HCT116 (cell line): Measurements from ENCODE around the gene ATF6B. TPM values are rescaled to one million over a fixed set of nuclear protein-coding genes. Genes with fewer than 3 reads are reported as not detected.

ENCODE experiments used
- ATAC-seq: fragments of 200-7000 bp; cut with Tn5 transposase; 2 replicates; pipeline ENCODE4 v1.9.1; 2020; ENCODE audit warnings: mild to moderate bottlenecking, moderate library complexity
- BruUV-seq: library from RNA; stranded (reverse); fragments of 400-500 nt; replicated peaks from 2 replicates; lab custom pipeline; 2021; lab: Mats Ljungman, UMichigan
- CTCF ChIA-PET: fragments of 300-600 bp; sonication (Branson Sonifier 250); formaldehyde crosslinking; loops from one replicate; lab custom pipeline; 2021; ENCODE audit warnings: antibody characterized with exemption; lab: Charles Lee
- POLR2A ChIA-PET: fragments of 300-600, 350-600 bp; sonication (Branson Sonifier 250); formaldehyde crosslinking; loops from one replicate; lab custom pipeline; 2021; ENCODE audit warnings: antibody characterized with exemption; lab: Charles Lee
- RAD21 ChIA-PET, 2 experiments: fragments of 300-600 bp; sonication (Branson Sonifier 250); formaldehyde crosslinking; loops; one replicate each; lab custom pipeline; 2023; ENCODE audit warnings: low total read pairs in 2 of 2; ENCODE audit not compliant: uncharacterized antibody in 2 of 2, unreplicated experiment in 2 of 2, low non-redundant PET in 1 of 2; lab: Charles Lee
- DNase-seq: peaks from one replicate; pipeline ENCODE4 v3.0.0-alpha.2; 2010; ENCODE audit warnings: low read depth, low spot score
- H2AFZ ChIP-seq: fragments of 200-600 bp; shearing (Covaris generic), sonication (generic); 2 replicates; pipeline ENCODE4 v1.6.1; 2017; ENCODE audit warnings: low read depth, mixed run types, mixed read lengths, antibody characterized with exemption, low read length; ENCODE audit not compliant: poor library complexity, severe bottlenecking
- H3K27ac ChIP-seq: 2 replicates; pipeline ENCODE4 v1.5.1; 2012; ENCODE audit warnings: low read depth, low read length
- H3K27me3 ChIP-seq: fragments of 200-600 bp; sonication (generic); 2 replicates; pipeline ENCODE4 v1.6.1; 2016; ENCODE audit warnings: mixed run types, low read length, mixed read lengths; ENCODE audit not compliant: insufficient read depth
- H3K36me3 ChIP-seq, 2 experiments: fragments of 200-500 bp in 1 of 2; fragments of 200-600 bp in 1 of 2; sonication (Bioruptor generic) in 1 of 2; sonication (generic) in 1 of 2; 2 replicates each; pipeline versions ENCODE4 v1.5.1 to v1.6.1; 2014 to 2016; ENCODE audit warnings: low read length in 2 of 2, inconsistent platforms in 1 of 2, mixed read lengths in 1 of 2, mixed run types in 1 of 2; ENCODE audit not compliant: insufficient read depth in 2 of 2, control insufficient read depth in 1 of 2
- H3K4me1 ChIP-seq, 2 experiments: fragments of 200-600 bp in 1 of 2; sonication (generic) in 1 of 2; 2 replicates each; pipeline versions ENCODE4 v1.5.1 to v1.6.1; 2012 to 2017; ENCODE audit warnings: low read length in 2 of 2, inconsistent platforms in 1 of 2, mild to moderate bottlenecking in 1 of 2, mixed read lengths in 1 of 2, mixed run types in 1 of 2, moderate library complexity in 1 of 2; ENCODE audit not compliant: insufficient read depth in 2 of 2, control insufficient read depth in 1 of 2
- H3K4me2 ChIP-seq: fragments of 200-600 bp; sonication (generic); 2 replicates; pipeline ENCODE4 v1.6.1; 2017; ENCODE audit warnings: mixed run types, low read length, mixed read lengths
- H3K4me3 ChIP-seq, 2 experiments: fragments of 200-600 bp in 1 of 2; sonication (generic) in 1 of 2; replicated peaks in 1 of 2; 2 replicates each; pipeline ENCODE4 v1.5.1; 2011 to 2016; ENCODE audit warnings: low read length in 2 of 2, control low read depth in 1 of 2, low read depth in 1 of 2, mild to moderate bottlenecking in 1 of 2, mixed read lengths in 1 of 2, mixed run types in 1 of 2
- H3K79me2 ChIP-seq: fragments of 200-600 bp; sonication (generic); 2 replicates; pipeline ENCODE4 v1.6.1; 2017; ENCODE audit warnings: mild to moderate bottlenecking, mixed run types, low read length, moderate library complexity, mixed read lengths; ENCODE audit not compliant: insufficient read depth
- H3K9ac ChIP-seq: fragments of 200-600 bp; sonication (generic); 2 replicates; pipeline ENCODE4 v1.6.1; 2016; ENCODE audit warnings: low read length, mixed read lengths
- H3K9me2 ChIP-seq: fragments of 200-600 bp; sonication (generic), shearing (Covaris generic); 2 replicates; pipeline ENCODE4 v1.6.1; 2017; ENCODE audit warnings: mixed run types, mild to moderate bottlenecking, moderate library complexity; ENCODE audit not compliant: insufficient read depth
- H3K9me3 ChIP-seq, 2 experiments: fragments of 200-500 bp in 1 of 2; fragments of 200-600 bp in 1 of 2; sonication (Bioruptor generic) in 1 of 2; sonication (generic) in 1 of 2; 2 replicates each; pipeline ENCODE4 v1.6.1; 2014 to 2017; ENCODE audit warnings: low read length in 2 of 2, mixed read lengths in 2 of 2, inconsistent platforms in 1 of 2, low read depth in 1 of 2, mild to moderate bottlenecking in 1 of 2, mixed run types in 1 of 2, moderate library complexity in 1 of 2; ENCODE audit not compliant: control insufficient read depth in 1 of 2, insufficient read depth in 1 of 2
- H4K20me1 ChIP-seq: fragments of 200-600 bp; sonication (generic), shearing (Covaris generic); 2 replicates; pipeline ENCODE4 v1.6.1; 2017; ENCODE audit warnings: mixed run types, mild to moderate bottlenecking, moderate library complexity; ENCODE audit not compliant: insufficient read depth
- ATF3 ChIP-seq: IDR thresholded peaks from 2 replicates; pipeline ENCODE4 v1.6.1; 2012
- ELF1 ChIP-seq: IDR thresholded peaks from 2 replicates; pipeline ENCODE4 v1.6.1; 2012; ENCODE audit warnings: low read depth, borderline replicate concordance
- FOSL1 ChIP-seq: IDR thresholded peaks from 2 replicates; pipeline ENCODE4 v1.6.1; 2012; ENCODE audit warnings: low read depth
- POLR2A ChIP-seq: IDR thresholded peaks from 2 replicates; pipeline ENCODE4 v1.7.0; 2011; ENCODE audit warnings: borderline replicate concordance; ENCODE audit not compliant: insufficient read depth, insufficient read length; ENCODE audit errors: extremely low read depth
- POLR2AphosphoS5 ChIP-seq: IDR thresholded peaks from 2 replicates; pipeline ENCODE4 v1.6.1; 2011; ENCODE audit warnings: mild to moderate bottlenecking, low read depth, low read length, moderate library complexity
- SP1 ChIP-seq: IDR thresholded peaks from 2 replicates; pipeline ENCODE4 v1.6.1; 2012; ENCODE audit warnings: low read depth
- YY1 ChIP-seq: IDR thresholded peaks from 2 replicates; pipeline ENCODE4 v1.6.1; 2011; ENCODE audit warnings: low read length, low read depth, moderate library complexity, mild to moderate bottlenecking; ENCODE audit not compliant: insufficient replicate concordance; ENCODE audit errors: extremely low read depth
- ZBTB33 ChIP-seq: IDR thresholded peaks from 2 replicates; pipeline ENCODE4 v1.6.1; 2011; ENCODE audit warnings: mild to moderate bottlenecking, low read length, moderate library complexity; ENCODE audit not compliant: insufficient replicate concordance; ENCODE audit errors: extremely low read depth
- ZNF274 ChIP-seq: fragments of 200-500 bp; sonication (Bioruptor generic); IDR thresholded peaks from 2 replicates; pipeline ENCODE4 v1.6.1; 2014; ENCODE audit warnings: mild to moderate bottlenecking, low read depth, low read length, inconsistent platforms
- intact Hi-C: fragments of 100-400 bp; cut with micrococcal nuclease; formaldehyde crosslinking; loops from 2 replicates; pipeline ENCODE4 v1.10.0; 2022
- total RNA-seq: library from RNA; stranded (reverse); gene quantifications from one replicate; pipeline ENCODE4 v1.2.1, GENCODE V29; 2021; ENCODE audit not compliant: unreplicated experiment
- TF ChIP-seq, protein P1 (sequence below), 3 experiments: fragments of 200-600 bp in 1 of 3; sonication (generic) in 1 of 3; IDR thresholded peaks in 2 of 3; conservative IDR thresholded peaks in 1 of 3; 2 replicates each; pipeline ENCODE4 v1.5.1; 2012 to 2017; ENCODE audit warnings: low read depth in 2 of 3, low read length in 2 of 3, antibody characterized with exemption in 1 of 3, borderline replicate concordance in 1 of 3, control low read depth in 1 of 3, mild to moderate bottlenecking in 1 of 3, mixed read lengths in 1 of 3, mixed run types in 1 of 3, moderate library complexity in 1 of 3; ENCODE audit not compliant: insufficient read depth in 1 of 3

Gene ATF6B
- total RNA-seq, 1 experiment from 2014 or later = 63.9 TPM

GRCh38 chr6:32089082-32089828 is 38.8 kb downstream of the ATF6B start (continued):
- TF ChIP-seq ZBTB33 (no peak), ATF3 (no peak), ELF1 (no peak), FOSL1 (no peak), POLR2AphosphoS5 (no peak), SP1 (no peak)

DNA sequence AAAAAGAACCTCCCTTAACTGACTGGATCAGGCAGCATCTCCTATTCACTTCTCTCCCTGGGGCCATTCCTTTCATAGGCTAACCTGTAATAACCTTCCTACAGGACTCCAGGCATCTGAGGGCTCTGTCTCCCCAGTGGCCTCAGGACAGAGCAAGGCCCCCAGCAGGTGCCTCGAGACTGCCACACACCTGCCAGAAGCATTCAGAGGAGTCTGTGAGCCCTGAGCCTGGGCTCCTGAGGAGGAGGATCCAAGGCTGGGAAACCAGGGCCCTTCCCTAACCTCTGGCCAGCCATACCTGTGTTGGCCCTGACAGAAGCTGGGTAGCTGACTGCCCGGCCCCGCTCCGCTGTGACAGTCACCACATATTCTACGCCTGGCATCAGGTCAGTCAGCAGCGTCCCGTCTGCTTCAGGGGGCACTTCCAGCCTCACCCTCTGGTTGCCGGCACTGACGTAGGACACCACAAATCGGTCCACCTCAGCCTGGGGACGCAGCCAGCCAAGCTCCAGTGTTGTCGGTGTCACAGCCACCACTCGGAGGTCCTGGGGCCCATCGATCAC is 39.5 kb downstream of the ATF6B start:
- ChIA-PET CTCF (interaction anchor here (0.9 to 1.6 kb wide), 4 partner anchors 13 to 325 kb away, joined by 3 to 5 read pairs (median 4); no protein-coding TSS in a partner anchor), RAD21 (no interaction called here), POLR2A (no interaction called here)
- H3K9me3 ChIP-seq = no peaks in the 10 kb centered on the region
- DNase-seq (no peak), ATAC-seq (no peak)
- no peak overlapping the region; the same call in 1 of the 2 replicates for H3K27ac ChIP-seq
- intact Hi-C loops = no loop called here
- H3K4me2 ChIP-seq = peak overlapping the region; percentile 56; the same call in 1 of the 2 replicates
- no peak for TF ChIP-seq YY1
- no peak for TF ChIP-seq ATF3
- TF ChIP-seq ZNF274 = no peak
- TF ChIP-seq POLR2A = no peak
- TF ChIP-seq, protein P1, sequence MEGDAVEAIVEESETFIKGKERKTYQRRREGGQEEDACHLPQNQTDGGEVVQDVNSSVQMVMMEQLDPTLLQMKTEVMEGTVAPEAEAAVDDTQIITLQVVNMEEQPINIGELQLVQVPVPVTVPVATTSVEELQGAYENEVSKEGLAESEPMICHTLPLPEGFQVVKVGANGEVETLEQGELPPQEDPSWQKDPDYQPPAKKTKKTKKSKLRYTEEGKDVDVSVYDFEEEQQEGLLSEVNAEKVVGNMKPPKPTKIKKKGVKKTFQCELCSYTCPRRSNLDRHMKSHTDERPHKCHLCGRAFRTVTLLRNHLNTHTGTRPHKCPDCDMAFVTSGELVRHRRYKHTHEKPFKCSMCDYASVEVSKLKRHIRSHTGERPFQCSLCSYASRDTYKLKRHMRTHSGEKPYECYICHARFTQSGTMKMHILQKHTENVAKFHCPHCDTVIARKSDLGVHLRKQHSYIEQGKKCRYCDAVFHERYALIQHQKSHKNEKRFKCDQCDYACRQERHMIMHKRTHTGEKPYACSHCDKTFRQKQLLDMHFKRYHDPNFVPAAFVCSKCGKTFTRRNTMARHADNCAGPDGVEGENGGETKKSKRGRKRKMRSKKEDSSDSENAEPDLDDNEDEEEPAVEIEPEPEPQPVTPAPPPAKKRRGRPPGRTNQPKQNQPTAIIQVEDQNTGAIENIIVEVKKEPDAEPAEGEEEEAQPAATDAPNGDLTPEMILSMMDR (IDR thresholded peaks at IDR 0.05 in 2 of 3, conservative IDR thresholded peaks at IDR 0.05 in 1 of 3; ENCODE audit: borderline replicate concordance in 1 of 3, insufficient read depth in 1 of 3, low read depth in 2 of 3, low read length in 2 of 3) = no peak
- no peak for TF ChIP-seq ELF1
- no TSS peak for BruUV-seq
- H3K4me3 ChIP-seq = no peak overlapping the region
- H4K20me1 ChIP-seq = no peaks in the 10 kb centered on the region
- H3K36me3 ChIP-seq = no peaks in the 10 kb centered on the region
- H3K9ac ChIP-seq = 0 out of 2 replicates have a peak overlapping the region, but pooled peaks have one; percentile 14
- no peak overlapping the region for H2AFZ ChIP-seq
- no peaks in the 10 kb centered on the region for H3K27me3 ChIP-seq
- no peaks in the 10 kb centered on the region for H3K9me2 ChIP-seq
- no peaks in the 10 kb centered on the region for H3K79me2 ChIP-seq
- peaks cover 14 to 22% of the 10 kb centered on the region in 2 experiments for H3K4me1 ChIP-seq
